GM18505 (cell line): ENCODE data around the gene TNFRSF8.
A peak's percentile ranks its signal among the peaks of the same experiment; 100 is the strongest.

ENCODE experiments used
- ATAC-seq: cut with Tn5 transposase; IDR thresholded peaks from one replicate; pipeline ENCODE4 v1.9.1; 2021; ENCODE audit not compliant: unreplicated experiment
- POLR2A ChIP-seq: IDR thresholded peaks from 4 replicates; pipeline ENCODE4 v1.6.1; 2011; ENCODE audit warnings: borderline replicate concordance; ENCODE audit not compliant: insufficient read depth, insufficient read length; ENCODE audit errors: extremely low read depth

Gene TNFRSF8

GRCh38 chr1:12152113-12152891, 89.2 kb downstream of the TNFRSF8 start:
- ATAC-seq, result peak; percentile 57
- peak; percentile 65 for TF ChIP-seq POLR2A

GRCh38 chr1:12153181-12153785, 90.2 kb downstream of the TNFRSF8 start:
- ATAC-seq, result no peak
- TF ChIP-seq POLR2A, result peak; percentile 55

- TF ChIP-seq POLR2A, result no peak
- ATAC-seq, result no peak
Measured at GRCh38 chr1:12155328-12155727, 92.2 kb downstream of the TNFRSF8 start.

GRCh38 chr1:12157366-12158231, 94.5 kb downstream of the TNFRSF8 start:
- no peak for ATAC-seq
- peak; percentile 43 for TF ChIP-seq POLR2A

GRCh38 chr1:12158357-12159092, 95.4 kb downstream of the TNFRSF8 start:
- no peak for TF ChIP-seq POLR2A
- ATAC-seq, result no peak

GRCh38 chr1:12159816-12160215, 96.7 kb downstream of the TNFRSF8 start:
- no peak for ATAC-seq
- TF ChIP-seq POLR2A, result no peak

GRCh38 chr1:12161324-12161661, 98.2 kb downstream of the TNFRSF8 start:
- TF ChIP-seq POLR2A, result no peak
- no peak for ATAC-seq

GRCh38 chr1:12161662-12162458, 98.8 kb downstream of the TNFRSF8 start:
- peak; percentile 54 for TF ChIP-seq POLR2A
- ATAC-seq, result peak; percentile 59

- ATAC-seq, result no peak
- no peak for TF ChIP-seq POLR2A
Measured at GRCh38 chr1:12162459-12163137, 99.5 kb downstream of the TNFRSF8 start.

- TF ChIP-seq POLR2A, result no peak
- no peak for ATAC-seq
Measured at GRCh38 chr1:12163210-12163609, 100.1 kb downstream of the TNFRSF8 start.

- ATAC-seq, result no peak
- TF ChIP-seq POLR2A, result no peak
Measured at GRCh38 chr1:12164210-12164609, 101.1 kb downstream of the TNFRSF8 start.

GRCh38 chr1:12165342-12165741, 102.2 kb downstream of the TNFRSF8 start:
- no peak for ATAC-seq
- no peak for TF ChIP-seq POLR2A
